Kidney epithelial cell (primary cell): ENCODE results near the gene INTS7. TPM values are rescaled to one million over a fixed set of nuclear protein-coding genes. Genes with fewer than 3 reads are reported as not detected.
A peak's percentile ranks its signal among the peaks of the same experiment; 100 is the strongest.

Experiments used
- DNase-seq: peaks from one replicate; pipeline ENCODE4 v3.0.0-alpha.2; 2010; ENCODE audit warnings: low read depth
- H3K27me3 ChIP-seq: 2 replicates; pipeline ENCODE4 v1.6.0; 2011; ENCODE audit warnings: low read length; ENCODE audit not compliant: control insufficient read depth, insufficient read depth
- H3K36me3 ChIP-seq: 2 replicates; pipeline ENCODE4 v1.5.1; 2011; ENCODE audit warnings: low read length; ENCODE audit not compliant: control insufficient read depth, insufficient read depth
- H3K4me3 ChIP-seq: 2 replicates; pipeline ENCODE4 v1.5.1; 2011; ENCODE audit warnings: low read depth, mild to moderate bottlenecking, control low read depth, low read length
- total RNA-seq: library from RNA; depleted of rRNA; stranded (reverse); fragments of >200 nt; gene quantifications from 2 replicates; pipeline ENCODE4 v1.2.3, GENCODE V29; 2015
- TF ChIP-seq, protein P1 (sequence below): IDR thresholded peaks from 2 replicates; pipeline ENCODE4 v1.5.1; 2011; ENCODE audit warnings: mild to moderate bottlenecking, moderate library complexity, low read length, control low read depth, inconsistent platforms; ENCODE audit not compliant: insufficient read depth, poor library complexity, severe bottlenecking

The INTS7 gene
- total RNA-seq, 1 donor from 2014 or later, result 11.7 TPM

DNA sequence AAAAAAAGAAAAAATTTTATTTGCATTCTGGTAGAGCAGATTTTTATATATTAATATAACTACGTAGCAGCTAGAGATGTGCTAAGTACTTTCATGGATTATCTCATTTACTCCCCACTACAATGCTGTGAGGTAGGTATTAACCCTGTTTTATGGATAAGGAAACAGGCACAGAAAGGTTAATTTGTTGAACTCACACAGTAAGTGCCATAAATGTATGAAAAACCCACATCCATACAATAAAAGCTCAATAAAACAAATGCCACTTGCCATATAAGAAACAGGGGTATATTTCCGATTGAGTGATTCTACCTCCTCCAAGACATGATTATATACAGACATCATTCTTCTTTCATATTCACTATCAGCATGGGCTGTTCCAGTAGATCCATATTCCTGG, 83.1 kb downstream of the INTS7 start:
- DNase-seq, result no peak
- no peaks in the 10 kb centered on the region for H3K27me3 ChIP-seq
- TF ChIP-seq, protein P1, sequence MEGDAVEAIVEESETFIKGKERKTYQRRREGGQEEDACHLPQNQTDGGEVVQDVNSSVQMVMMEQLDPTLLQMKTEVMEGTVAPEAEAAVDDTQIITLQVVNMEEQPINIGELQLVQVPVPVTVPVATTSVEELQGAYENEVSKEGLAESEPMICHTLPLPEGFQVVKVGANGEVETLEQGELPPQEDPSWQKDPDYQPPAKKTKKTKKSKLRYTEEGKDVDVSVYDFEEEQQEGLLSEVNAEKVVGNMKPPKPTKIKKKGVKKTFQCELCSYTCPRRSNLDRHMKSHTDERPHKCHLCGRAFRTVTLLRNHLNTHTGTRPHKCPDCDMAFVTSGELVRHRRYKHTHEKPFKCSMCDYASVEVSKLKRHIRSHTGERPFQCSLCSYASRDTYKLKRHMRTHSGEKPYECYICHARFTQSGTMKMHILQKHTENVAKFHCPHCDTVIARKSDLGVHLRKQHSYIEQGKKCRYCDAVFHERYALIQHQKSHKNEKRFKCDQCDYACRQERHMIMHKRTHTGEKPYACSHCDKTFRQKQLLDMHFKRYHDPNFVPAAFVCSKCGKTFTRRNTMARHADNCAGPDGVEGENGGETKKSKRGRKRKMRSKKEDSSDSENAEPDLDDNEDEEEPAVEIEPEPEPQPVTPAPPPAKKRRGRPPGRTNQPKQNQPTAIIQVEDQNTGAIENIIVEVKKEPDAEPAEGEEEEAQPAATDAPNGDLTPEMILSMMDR, result no peak
- H3K4me3 ChIP-seq, result no peak overlapping the region
- no peaks in the 10 kb centered on the region for H3K36me3 ChIP-seq

DNA sequence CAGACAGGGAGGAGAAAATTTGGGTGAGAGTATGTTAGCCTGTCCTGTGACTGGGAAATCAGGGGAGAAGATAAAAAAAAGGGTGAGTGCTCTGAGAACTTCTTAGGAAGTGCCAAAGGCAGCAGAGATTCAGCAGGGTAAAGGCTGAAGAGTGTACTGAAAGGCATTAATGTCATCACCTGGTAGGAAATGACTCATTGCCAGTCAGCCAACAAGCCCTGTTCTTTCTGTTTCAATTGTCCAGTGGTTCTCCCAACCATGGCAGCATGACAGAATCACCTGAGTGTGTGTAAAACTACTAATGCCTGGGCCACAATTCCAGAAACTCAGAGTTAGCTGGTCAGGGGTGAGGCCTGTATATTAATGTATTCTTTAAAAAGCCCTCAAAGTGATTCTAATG, 83.5 kb downstream of the INTS7 start:
- H3K27me3 ChIP-seq, result no peaks in the 10 kb centered on the region
- no peak overlapping the region for H3K4me3 ChIP-seq
- no peaks in the 10 kb centered on the region for H3K36me3 ChIP-seq
- peak; percentile 91 for DNase-seq
- TF ChIP-seq, protein P1, result no peak

- Histone ChIP-seq H3K4me3 (no peak overlapping the region), H3K36me3 (no peaks in the 10 kb centered on the region), H3K27me3 (no peaks in the 10 kb centered on the region)
- TF ChIP-seq, protein P1, result no peak
- DNase-seq, result no peak
These were observed 87.0 kb downstream of the INTS7 start for GRCh38 chr1:211948377-211948776.

DNA sequence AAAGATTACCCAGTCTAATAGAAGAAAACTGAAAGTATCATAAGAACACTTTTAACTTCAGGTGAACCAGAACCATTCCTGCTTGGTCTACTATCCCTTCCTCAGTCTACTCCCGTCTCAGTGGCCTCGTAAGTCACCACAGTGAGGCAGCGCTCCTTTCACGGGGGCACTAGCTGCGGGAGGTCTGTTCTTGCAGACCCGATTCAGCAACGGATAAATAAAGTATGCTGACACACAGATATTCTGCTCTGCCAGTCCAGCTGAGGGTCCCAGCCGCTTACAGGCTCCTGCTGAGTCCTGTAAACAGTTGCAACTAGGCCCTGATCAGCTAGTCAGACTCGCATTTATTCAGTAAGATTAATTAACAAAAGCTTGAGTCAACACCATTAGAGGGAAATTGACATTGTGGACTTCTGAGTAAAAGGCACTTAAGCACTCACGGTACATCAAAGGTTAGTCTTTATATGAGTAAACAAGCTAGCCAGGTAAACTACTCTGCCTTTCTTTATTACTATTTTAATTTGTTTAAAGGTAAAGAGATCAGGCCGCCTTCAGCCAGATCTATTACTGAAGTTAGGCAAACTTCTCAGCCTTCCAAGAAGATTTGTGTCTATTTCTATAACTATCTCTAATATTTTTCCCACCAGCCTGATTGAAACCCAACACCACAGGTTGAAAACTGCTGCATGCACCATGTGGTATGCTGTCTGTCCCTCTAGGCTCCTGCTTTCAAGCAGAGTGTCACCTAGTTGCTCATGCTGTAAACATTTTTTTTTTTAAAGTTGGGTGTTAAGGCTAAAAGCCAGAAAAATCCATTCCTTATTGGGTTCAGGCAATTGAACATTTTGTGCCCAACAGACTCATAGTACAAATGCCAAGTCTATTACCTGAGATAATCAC, 87.7 kb downstream of the INTS7 start:
- TF ChIP-seq, protein P1, result no peak
- no peak for DNase-seq
- Histone ChIP-seq H3K27me3 (no peaks in the 10 kb centered on the region), H3K36me3 (no peaks in the 10 kb centered on the region), H3K4me3 (no peak overlapping the region)

- Histone ChIP-seq H3K36me3 (no peaks in the 10 kb centered on the region), H3K4me3 (no peak overlapping the region), H3K27me3 (no peaks in the 10 kb centered on the region)
- DNase-seq, result peak; percentile 73
- TF ChIP-seq, protein P1, result peak; percentile 79
These were observed 90.4 kb downstream of the INTS7 start for GRCh38 chr1:211944733-211945500.
